HEK293T (cell line): Measurements from ENCODE around the gene KCNJ1.

Experiments
- BHLHE40 ChIP-seq: fragments of 450-650 bp; IDR thresholded peaks from 2 replicates; pipeline ENCODE4 v1.6.1; 2016; ENCODE audit warnings: mild to moderate bottlenecking, moderate library complexity, borderline replicate concordance
- CTBP1 ChIP-seq: fragments of 450-650 bp; IDR thresholded peaks from 2 replicates; pipeline ENCODE4 v1.6.1; 2016; ENCODE audit warnings: borderline replicate concordance
- FOXA1 ChIP-seq: fragments of 450-650 bp; IDR thresholded peaks from 2 replicates; pipeline ENCODE4 v1.6.1; 2016; ENCODE audit warnings: mild to moderate bottlenecking
- FOXK2 ChIP-seq: fragments of 450-650 bp; IDR thresholded peaks from 2 replicates; pipeline ENCODE4 v1.6.1; 2016; ENCODE audit warnings: mild to moderate bottlenecking
- FOXM1 ChIP-seq: fragments of 450-650 bp; IDR thresholded peaks from 2 replicates; pipeline ENCODE4 v1.6.1; 2017; ENCODE audit warnings: mild to moderate bottlenecking, borderline replicate concordance
- HDGF ChIP-seq: fragments of 450-650 bp; IDR thresholded peaks from 2 replicates; pipeline ENCODE4 v1.6.1; 2017; ENCODE audit warnings: antibody characterized with exemption, borderline replicate concordance
- L3MBTL2 ChIP-seq: fragments of 450-650 bp; conservative IDR thresholded peaks from 2 replicates; pipeline ENCODE4 v1.6.1; 2016; ENCODE audit warnings: mild to moderate bottlenecking
- ZNF384 ChIP-seq: fragments of 450-650 bp; IDR thresholded peaks from 2 replicates; pipeline ENCODE4 v1.6.1; 2016
- TF ChIP-seq, protein P1 (sequence below): fragments of 450-650 bp; IDR thresholded peaks from 2 replicates; pipeline ENCODE4 v1.6.1; 2016

- TF ChIP-seq CTBP1 = no peak
- TF ChIP-seq L3MBTL2 = no peak
- TF ChIP-seq FOXM1 = no peak
- no peak for TF ChIP-seq HDGF
- TF ChIP-seq, protein P1, sequence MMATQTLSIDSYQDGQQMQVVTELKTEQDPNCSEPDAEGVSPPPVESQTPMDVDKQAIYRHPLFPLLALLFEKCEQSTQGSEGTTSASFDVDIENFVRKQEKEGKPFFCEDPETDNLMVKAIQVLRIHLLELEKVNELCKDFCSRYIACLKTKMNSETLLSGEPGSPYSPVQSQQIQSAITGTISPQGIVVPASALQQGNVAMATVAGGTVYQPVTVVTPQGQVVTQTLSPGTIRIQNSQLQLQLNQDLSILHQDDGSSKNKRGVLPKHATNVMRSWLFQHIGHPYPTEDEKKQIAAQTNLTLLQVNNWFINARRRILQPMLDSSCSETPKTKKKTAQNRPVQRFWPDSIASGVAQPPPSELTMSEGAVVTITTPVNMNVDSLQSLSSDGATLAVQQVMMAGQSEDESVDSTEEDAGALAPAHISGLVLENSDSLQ = no peak
- no peak for TF ChIP-seq BHLHE40
- no peak for TF ChIP-seq FOXK2
- TF ChIP-seq FOXA1 = no peak
- no peak for TF ChIP-seq ZNF384
These were observed 21.7 kb downstream of the KCNJ1 start for GRCh38 chr11:128845334-128845780.
